WERI-Rb-1 (cell line): ENCODE results near the gene MASP1.

ENCODE experiments used
- DNase-seq: peaks from one replicate; pipeline ENCODE4 v3.0.0-alpha.2; 2020
- H3K27ac ChIP-seq: fragments of 250-450 bp; sonication (Bioruptor Pico); 2 replicates; pipeline ENCODE4 v1.5.1; 2020; ENCODE audit warnings: mild to moderate bottlenecking, moderate library complexity
- H3K27me3 ChIP-seq: fragments of 250-450 bp; sonication (Bioruptor Pico); 2 replicates; pipeline ENCODE4 v1.5.1; 2021; ENCODE audit warnings: mild to moderate bottlenecking, low read depth, moderate library complexity; ENCODE audit not compliant: insufficient read depth, severe bottlenecking
- H3K36me3 ChIP-seq: fragments of 250-450 bp; sonication (Bioruptor Pico); 2 replicates; pipeline ENCODE4 v1.5.1; 2020; ENCODE audit warnings: mild to moderate bottlenecking, moderate library complexity
- H3K4me3 ChIP-seq: 2 replicates; pipeline ENCODE4 v1.5.1; 2011; ENCODE audit warnings: low read depth, mild to moderate bottlenecking, control low read depth, low read length
- H3K9me3 ChIP-seq: fragments of 250-450 bp; sonication (Bioruptor Pico); 2 replicates; pipeline ENCODE4 v1.5.1; 2021; ENCODE audit warnings: mild to moderate bottlenecking, moderate library complexity; ENCODE audit not compliant: severe bottlenecking
- CTCF ChIP-seq: IDR thresholded peaks from 2 replicates; pipeline ENCODE4 v1.5.1; 2011; ENCODE audit warnings: low read depth, mild to moderate bottlenecking, control low read depth, inconsistent platforms, low read length

Gene MASP1

GRCh38 chr3:187291512-187292132 lies at the start of gene MASP1:
Gene MASP1 (minus strand): TSS chr3:187291737. CDS start chr3:187291632, 105 bp downstream.
- no peak within 1 kb of the TSS for H3K4me3 ChIP-seq

GRCh38 chr3:187340578-187340977 lies 49.0 kb upstream of the MASP1 start:
- Histone ChIP-seq H3K36me3 (no peaks in the 10 kb centered on the region), H3K9me3 (no peaks in the 10 kb centered on the region), H3K27me3 (peaks cover 29% of the 10 kb centered on the region), H3K4me3 (no peak overlapping the region), H3K27ac (no peak overlapping the region)
- TF ChIP-seq CTCF = no peak
- DNase-seq = no peak

More at GRCh38 chr3:187291512-187292132, at the start of gene MASP1:
- Histone ChIP-seq H3K27ac (no peak within 1 kb of the TSS), H3K27me3 (peaks cover 28% of the 10 kb centered on the region), H3K9me3 (no peaks in the 10 kb centered on the region), H3K36me3 (no peaks in the 10 kb centered on the region)
- TF ChIP-seq CTCF = no peak
- DNase-seq = no peak

- Histone ChIP-seq H3K27ac (no peak overlapping the region), H3K4me3 (no peak overlapping the region), H3K27me3 (peaks cover 39% of the 10 kb centered on the region), H3K36me3 (no peaks in the 10 kb centered on the region), H3K9me3 (no peaks in the 10 kb centered on the region)
- no peak for TF ChIP-seq CTCF
- DNase-seq = no peak
Observed at GRCh38 chr3:187336322-187336721, 44.8 kb upstream of the MASP1 start.

GRCh38 chr3:187334904-187335303 lies 43.4 kb upstream of the MASP1 start:
- Histone ChIP-seq H3K4me3 (no peak overlapping the region), H3K9me3 (no peaks in the 10 kb centered on the region), H3K36me3 (no peaks in the 10 kb centered on the region), H3K27me3 (peaks cover 38% of the 10 kb centered on the region), H3K27ac (no peak overlapping the region)
- no peak for DNase-seq
- no peak for TF ChIP-seq CTCF

GRCh38 chr3:187328691-187329090 lies 37.2 kb upstream of the MASP1 start:
- DNase-seq = no peak
- no peak overlapping the region for H3K27ac ChIP-seq
- TF ChIP-seq CTCF = no peak
- H3K4me3 ChIP-seq = no peak overlapping the region
- no peaks in the 10 kb centered on the region for H3K36me3 ChIP-seq
- H3K27me3 ChIP-seq = peaks cover 39% of the 10 kb centered on the region
- no peaks in the 10 kb centered on the region for H3K9me3 ChIP-seq

GRCh38 chr3:187327845-187328244 lies 36.3 kb upstream of the MASP1 start:
- no peak for DNase-seq
- H3K9me3 ChIP-seq = no peaks in the 10 kb centered on the region
- no peak for TF ChIP-seq CTCF
- H3K4me3 ChIP-seq = no peak overlapping the region
- H3K27me3 ChIP-seq = peaks cover 44% of the 10 kb centered on the region
- H3K27ac ChIP-seq = no peak overlapping the region
- no peaks in the 10 kb centered on the region for H3K36me3 ChIP-seq
